Caki2 (cell line): ENCODE data around the gene CYLD. TPM values are rescaled to one million over a fixed set of nuclear protein-coding genes. Genes with fewer than 3 reads are reported as not detected.
A peak's percentile ranks its signal among the peaks of the same experiment; 100 is the strongest.

ENCODE experiments used
- DNase-seq: peaks from one replicate; pipeline ENCODE4 v3.0.0-alpha.2; 2015; ENCODE audit warnings: low read depth
- in situ Hi-C: cut with HindIII; loops from 2 replicates; pipeline ENCODE4 v1.10.0; 2016; ENCODE audit warnings: low sequenced_read_pairs, low pct_unique_long_range_greater_than_20kb, mixed read lengths
- total RNA-seq: library from RNA; depleted of rRNA; stranded (reverse); fragments of >200 nt; shearing (Covaris generic); gene quantifications from 2 replicates; pipeline ENCODE4 v1.2.3, GENCODE V29; 2014; ENCODE audit warnings: low replicate concordance

CYLD gene
- total RNA-seq, 1 experiment from 2014 or later, result 6.2 TPM

- in situ Hi-C loops, result no loop called here
- no peak for DNase-seq
Measured at GRCh38 chr16:50804290-50804907, 62.5 kb downstream of the CYLD start.

- DNase-seq, result peak; percentile 79
- in situ Hi-C loops, result no loop called here
Measured at GRCh38 chr16:50806099-50807062, 64.5 kb downstream of the CYLD start.

GRCh38 chr16:50808929-50809538 lies 67.1 kb downstream of the CYLD start:
- in situ Hi-C loops, result no loop called here
- no peak for DNase-seq

GRCh38 chr16:50809561-50809960 lies 67.7 kb downstream of the CYLD start:
- DNase-seq, result no peak
- in situ Hi-C loops, result no loop called here

DNA sequence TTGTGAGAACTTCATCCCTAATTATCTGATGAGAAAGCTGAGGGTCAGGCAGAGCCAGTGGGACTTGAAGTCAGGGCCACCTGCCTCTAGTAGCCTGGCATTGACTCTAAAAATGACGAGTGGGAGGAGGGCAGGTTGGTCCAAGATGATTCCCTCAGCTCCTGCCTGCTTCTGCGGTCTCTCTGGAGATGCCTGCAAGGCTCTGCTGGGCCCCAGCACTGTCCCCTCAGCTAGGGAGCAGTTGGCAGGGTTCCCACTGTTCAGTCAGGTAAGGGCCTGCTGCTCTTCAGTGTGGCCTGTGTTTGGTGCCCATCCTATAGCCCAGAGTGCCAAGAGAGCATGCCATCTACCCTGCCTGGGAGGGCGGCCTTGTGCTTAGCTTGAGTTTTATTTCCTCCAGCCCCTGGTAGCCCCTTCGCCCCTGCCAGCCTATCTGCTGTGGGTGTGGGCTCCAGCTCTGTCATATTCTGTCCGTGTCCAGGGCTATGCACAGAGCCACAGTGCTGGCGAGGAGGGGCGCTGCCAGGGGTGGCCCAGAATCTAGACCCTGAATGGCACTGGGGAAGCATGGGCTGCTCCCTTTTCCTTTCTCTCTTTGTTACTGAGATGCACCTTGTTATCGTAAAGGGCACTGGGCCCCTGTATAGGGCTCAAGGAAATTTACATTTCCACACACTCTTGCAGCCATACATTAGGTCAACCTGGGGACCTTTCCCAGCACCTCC lies 68.5 kb downstream of the CYLD start:
- in situ Hi-C loops, result no loop called here
- DNase-seq, result no peak

- no peak for DNase-seq
- in situ Hi-C loops, result no loop called here
Measured at GRCh38 chr16:50812046-50812445, 70.2 kb downstream of the CYLD start.

DNA sequence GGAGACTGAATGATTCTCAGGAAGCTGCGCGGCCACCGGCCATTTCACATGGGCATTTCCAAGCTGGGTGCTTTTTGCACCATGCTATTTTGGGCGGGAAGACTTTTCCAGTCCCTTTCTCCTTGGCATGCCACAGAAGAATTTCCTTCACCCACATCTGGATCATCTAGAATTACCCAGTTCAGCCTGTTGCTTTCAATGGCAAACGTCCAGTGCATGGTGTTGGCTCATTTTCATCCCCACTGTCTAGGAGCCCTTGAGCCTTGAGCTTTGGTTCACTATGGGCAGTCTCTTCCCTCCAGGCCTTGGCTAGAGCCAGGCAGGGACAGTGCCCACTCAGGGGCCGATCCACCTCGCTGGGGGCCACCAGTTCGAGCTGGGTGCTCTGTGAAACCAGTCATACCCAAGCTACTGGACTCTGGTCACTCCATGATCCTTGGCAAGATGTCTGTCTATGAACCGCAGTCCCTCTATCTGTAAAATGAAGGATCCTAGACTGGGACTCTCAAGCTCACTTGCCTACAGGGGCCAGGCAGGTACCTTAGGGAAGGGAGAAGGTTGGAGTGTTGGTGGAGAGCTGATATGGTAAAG lies 71.1 kb downstream of the CYLD start:
- DNase-seq, result no peak
- in situ Hi-C loops, result no loop called here

GRCh38 chr16:50814052-50814451 lies 72.2 kb downstream of the CYLD start:
- DNase-seq, result no peak
- in situ Hi-C loops, result no loop called here

GRCh38 chr16:50814541-50814940 lies 72.7 kb downstream of the CYLD start:
- no peak for DNase-seq
- in situ Hi-C loops, result no loop called here

DNA sequence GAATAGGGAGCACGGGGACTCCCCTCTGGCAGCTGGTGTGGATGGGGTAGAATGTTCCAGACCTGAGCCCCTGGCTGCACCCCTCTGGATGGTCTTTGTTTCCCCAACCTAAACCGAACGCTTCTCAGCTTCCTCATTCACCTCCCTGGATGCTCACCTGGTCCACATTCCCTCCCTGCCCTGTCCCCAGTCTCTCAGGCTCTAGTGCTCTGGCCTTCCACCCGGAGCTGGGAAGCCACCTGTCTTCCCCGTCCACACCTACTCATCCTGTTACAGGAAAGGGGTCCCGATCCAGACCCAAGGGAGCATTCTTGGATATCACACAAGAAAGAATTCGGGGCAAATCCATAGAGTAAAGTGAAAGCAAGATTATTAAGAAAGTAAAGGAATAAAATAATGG lies 73.5 kb downstream of the CYLD start:
- no peak for DNase-seq
- in situ Hi-C loops, result no loop called here

GRCh38 chr16:50816901-50817555 lies 75.1 kb downstream of the CYLD start:
- in situ Hi-C loops, result no loop called here
- no peak for DNase-seq

DNA sequence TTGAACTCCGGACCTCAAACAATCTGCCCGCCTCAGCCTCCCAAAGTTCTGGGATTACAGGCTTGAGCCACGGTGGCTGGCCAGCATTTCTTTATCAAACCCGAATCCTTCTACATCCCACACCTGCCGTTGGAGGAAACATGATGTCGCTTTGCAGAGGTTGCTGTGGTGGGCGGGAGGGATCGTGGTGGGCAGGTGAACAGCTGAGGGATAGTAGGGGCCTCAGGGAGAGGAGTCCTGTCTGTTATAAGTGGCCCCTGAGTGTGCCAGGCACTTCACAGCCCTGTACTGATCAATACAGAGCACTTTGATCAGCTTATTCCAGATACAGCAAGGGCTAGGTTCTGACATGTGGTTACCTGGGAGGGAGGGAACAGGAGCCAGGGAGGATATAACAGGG lies 76.5 kb downstream of the CYLD start:
- in situ Hi-C loops, result no loop called here
- DNase-seq, result no peak

GRCh38 chr16:50819706-50820105 lies 77.8 kb downstream of the CYLD start:
- in situ Hi-C loops, result no loop called here
- no peak for DNase-seq

GRCh38 chr16:50820225-50820624 lies 78.3 kb downstream of the CYLD start:
- in situ Hi-C loops, result no loop called here
- no peak for DNase-seq

GRCh38 chr16:50821586-50821985 lies 79.7 kb downstream of the CYLD start:
- in situ Hi-C loops, result no loop called here
- no peak for DNase-seq

- in situ Hi-C loops, result no loop called here
- no peak for DNase-seq
Measured at GRCh38 chr16:50822671-50823070, 80.8 kb downstream of the CYLD start.

DNA sequence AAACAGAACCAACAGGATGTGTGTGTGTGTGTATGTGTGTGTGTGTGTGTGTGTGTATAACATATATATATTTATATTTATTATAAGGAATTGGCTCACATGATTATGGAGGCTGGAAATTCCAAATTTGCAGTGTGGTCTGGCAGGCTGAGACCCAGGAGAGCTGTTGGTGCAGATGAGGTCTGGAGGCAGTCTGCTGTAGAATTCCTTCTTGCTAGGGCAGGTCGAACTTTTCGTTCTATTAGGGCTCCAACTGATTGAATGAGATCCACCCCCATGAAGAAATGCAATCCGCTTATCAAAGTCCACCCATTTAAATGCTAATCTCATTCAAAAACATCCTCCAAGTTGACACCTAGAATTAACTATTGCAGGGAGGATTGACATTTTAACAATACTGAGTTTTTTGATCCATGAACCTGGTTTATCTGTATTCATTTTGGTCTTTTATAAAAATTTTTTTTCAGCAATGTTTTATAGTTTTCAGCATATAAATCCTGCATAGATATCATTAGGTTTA lies 85.0 kb downstream of the CYLD start:
- in situ Hi-C loops, result no loop called here
- no peak for DNase-seq
